ENCODE results near the gene FLT3.

The FLT3 gene

GRCh38 chr13:27955014-27955591 is 145.3 kb downstream of the FLT3 start:
- no peak for DNase-seq

GRCh38 chr13:27954406-27954851 is 145.9 kb downstream of the FLT3 start:
- DNase-seq = peak; percentile 33

- peak; percentile 67 for DNase-seq
Measured at GRCh38 chr13:27953676-27954405, 146.5 kb downstream of the FLT3 start.
